NCI-H1694 treated with DMSO at 0.1 percent for 48 hours (cell line): ENCODE measurements around the gene COPS6.

Experiments
- DNase-seq: peaks from one replicate; lab custom pipeline; 2025; lab: John Stamatoyannopoulos, UW

COPS6 gene

GRCh38 chr7:100080907-100081534 lies 7.7 kb upstream of the COPS6 start:
- no peak for DNase-seq

- DNase-seq = peak; percentile 96
Observed at GRCh38 chr7:100081535-100082102, 7.2 kb upstream of the COPS6 start, which contains the start of gene ZNF3. TSS of gene ZNF3 (minus strand) at chr7:100081723. CDS start at chr7:100077357, 4,366 bp downstream.

GRCh38 chr7:100082978-100083377 lies 5.8 kb upstream of the COPS6 start:
- no peak for DNase-seq

GRCh38 chr7:100085515-100085914 lies 3.3 kb upstream of the COPS6 start:
- DNase-seq = no peak

GRCh38 chr7:100087055-100087750 lies 1.6 kb upstream of the COPS6 start:
- DNase-seq = no peak

- no peak for DNase-seq
Observed at GRCh38 chr7:100088095-100088620, 611 bp upstream of the COPS6 start.

- DNase-seq = no peak
Observed at GRCh38 chr7:100089458-100090196, 858 bp downstream of the COPS6 start.

GRCh38 chr7:100090527-100091410 lies 2.0 kb downstream of the COPS6 start:
- no peak for DNase-seq

- DNase-seq = no peak
Observed at GRCh38 chr7:100091411-100092181, 2.8 kb downstream of the COPS6 start.

- DNase-seq = no peak
Observed at GRCh38 chr7:100093054-100093453, 4.3 kb downstream of the COPS6 start.

- DNase-seq = no peak
Observed at GRCh38 chr7:100093498-100093897, 4.7 kb downstream of the COPS6 start.

- no peak for DNase-seq
Observed at GRCh38 chr7:100093925-100094486, 5.2 kb downstream of the COPS6 start.

- DNase-seq = no peak
Observed at GRCh38 chr7:100095289-100095688, 6.5 kb downstream of the COPS6 start.

- no peak for DNase-seq
Observed at GRCh38 chr7:100095704-100096103, 6.9 kb downstream of the COPS6 start.

GRCh38 chr7:100098913-100099312 lies 10.1 kb downstream of the COPS6 start:
- no peak for DNase-seq

- DNase-seq = no peak
Observed at GRCh38 chr7:100099452-100099851, 10.7 kb downstream of the COPS6 start.

- DNase-seq = peak; percentile 90
Observed at GRCh38 chr7:100100420-100101015, 11.7 kb downstream of the COPS6 start.

- peak; percentile 97 for DNase-seq
Observed at GRCh38 chr7:100101016-100101862, 12.5 kb downstream of the COPS6 start, which contains the start of the genes AP4M1 and MCM7. TSS of gene AP4M1 (plus strand) at chr7:100101643. CDS start at chr7:100101715, 72 bp downstream. TSS of gene MCM7 (minus strand) at chr7:100101397. CDS start at chr7:100101294, 103 bp downstream.
